Measurements from ENCODE around the gene AMDHD1. TPM values are rescaled to one million over a fixed set of nuclear protein-coding genes. Genes with fewer than 3 reads are reported as not detected.
"Not testable (repeated sequence)": the region's sequence is repeated elsewhere in the genome, so short reads cannot be mapped to it uniquely, and the experiment has no call there.

Gene AMDHD1
- total RNA-seq, 1 donor from 2014 or later: not detected

DNA sequence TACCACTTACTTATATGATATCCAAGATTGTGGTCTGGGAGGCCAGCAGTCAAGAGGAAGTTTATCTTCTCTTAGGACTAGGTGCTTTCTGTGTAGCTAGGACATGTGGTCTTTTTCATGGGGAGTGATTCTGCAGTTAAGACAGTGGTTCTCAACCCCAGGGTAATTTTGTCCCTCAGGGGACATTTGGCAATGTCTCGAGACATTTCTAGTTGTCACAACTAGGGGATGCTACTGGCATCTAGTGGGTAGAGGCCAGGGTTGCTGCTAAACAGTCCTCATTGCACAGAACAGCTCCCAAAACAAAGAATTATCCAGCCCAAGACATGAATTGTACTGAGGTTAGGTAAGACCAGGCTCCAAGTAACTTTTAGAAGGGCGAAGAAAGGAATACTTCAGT lies 20.0 kb downstream of the AMDHD1 start:
- no peak for DNase-seq (ENCODE audit: low spot score)

DNA sequence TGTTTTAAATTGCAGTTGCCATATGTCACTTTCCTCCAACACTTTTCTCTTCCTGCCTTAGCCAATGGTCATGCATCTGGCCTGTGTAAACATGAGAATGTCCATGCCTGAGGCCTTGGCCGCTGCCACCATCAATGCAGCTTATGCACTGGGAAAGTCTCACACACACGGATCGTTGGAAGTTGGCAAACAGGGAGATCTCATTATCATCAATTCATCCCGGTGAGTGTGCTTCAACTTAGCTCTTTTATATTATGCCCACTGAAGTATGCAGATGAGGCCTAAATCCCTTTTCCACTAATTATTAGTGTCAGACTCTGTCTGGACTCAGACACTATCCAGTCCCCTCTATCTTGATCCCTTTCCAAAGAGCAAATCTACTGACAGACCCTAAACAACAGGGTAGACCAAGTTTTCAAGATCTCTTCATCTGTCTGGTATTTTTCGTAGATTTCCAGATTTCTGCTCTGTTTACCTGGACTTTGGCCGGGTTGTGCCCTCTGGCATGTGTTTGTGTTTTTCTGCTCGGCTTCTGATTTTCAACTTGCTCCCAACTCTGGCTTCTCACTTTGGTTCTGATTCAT lies 23.2 kb downstream of the AMDHD1 start:
- no peak for DNase-seq (ENCODE audit: low spot score)

DNA sequence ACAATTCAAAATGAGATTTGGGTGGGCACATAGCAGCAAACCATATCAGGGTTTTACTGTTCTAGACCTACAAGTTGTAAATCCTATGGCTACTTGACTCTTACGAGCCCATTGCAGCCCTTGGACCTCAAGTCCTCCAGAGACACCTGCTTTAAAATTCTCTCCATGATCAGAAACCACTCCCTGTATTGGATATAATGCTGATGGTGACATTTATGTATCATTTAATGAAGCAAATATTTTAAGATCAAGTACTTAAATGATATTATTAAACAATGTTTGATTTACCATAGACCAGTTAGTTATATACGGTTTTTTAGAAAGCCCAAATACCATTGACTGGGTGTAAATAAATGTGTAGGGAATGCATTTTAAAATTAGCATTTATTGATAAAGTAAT lies 24.2 kb downstream of the AMDHD1 start:
- DNase-seq (ENCODE audit: low spot score): no peak

DNA sequence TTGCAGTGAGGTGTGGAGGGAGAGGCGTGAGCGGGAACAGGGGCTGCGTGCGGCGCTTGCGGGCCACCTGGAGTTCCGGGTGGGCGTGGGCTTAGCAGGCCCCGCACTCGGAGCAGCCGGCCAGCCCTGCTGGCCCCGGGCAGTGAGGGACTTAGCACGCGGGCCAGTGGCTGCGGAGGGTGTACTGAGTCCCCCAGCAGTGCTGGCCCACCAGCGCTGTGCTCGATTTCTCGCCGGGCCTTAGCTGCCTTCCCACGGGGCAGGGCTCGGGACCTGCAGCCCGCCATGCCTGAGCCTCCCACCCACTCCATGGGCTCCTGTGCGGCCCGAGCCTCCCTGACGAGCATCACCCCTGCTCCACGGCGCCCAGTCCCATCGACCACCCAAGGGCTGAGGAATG lies 26.0 kb downstream of the AMDHD1 start:
- not testable (repeated sequence) for DNase-seq (ENCODE audit: low spot score)

DNA sequence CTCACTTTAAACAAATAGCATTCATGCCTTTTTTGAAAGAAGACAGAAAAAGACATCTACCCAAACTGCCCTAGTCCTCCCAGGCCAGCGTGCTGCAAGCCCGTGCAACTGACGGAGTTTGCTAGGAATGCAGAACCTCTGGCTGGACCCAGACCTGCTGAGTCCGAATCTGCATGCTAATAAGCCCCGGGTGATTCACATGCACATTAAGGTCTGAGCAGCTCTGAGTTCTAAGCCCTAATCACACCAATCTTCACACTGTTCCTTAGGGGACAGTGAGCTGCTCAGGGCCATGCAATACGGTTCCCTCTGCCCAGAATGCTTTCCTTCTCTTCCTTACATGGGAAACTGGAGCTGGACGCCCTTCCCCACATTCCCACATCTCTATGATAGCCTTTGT lies 27.8 kb downstream of the AMDHD1 start:
- DNase-seq (ENCODE audit: low spot score): peak; percentile 24

DNA sequence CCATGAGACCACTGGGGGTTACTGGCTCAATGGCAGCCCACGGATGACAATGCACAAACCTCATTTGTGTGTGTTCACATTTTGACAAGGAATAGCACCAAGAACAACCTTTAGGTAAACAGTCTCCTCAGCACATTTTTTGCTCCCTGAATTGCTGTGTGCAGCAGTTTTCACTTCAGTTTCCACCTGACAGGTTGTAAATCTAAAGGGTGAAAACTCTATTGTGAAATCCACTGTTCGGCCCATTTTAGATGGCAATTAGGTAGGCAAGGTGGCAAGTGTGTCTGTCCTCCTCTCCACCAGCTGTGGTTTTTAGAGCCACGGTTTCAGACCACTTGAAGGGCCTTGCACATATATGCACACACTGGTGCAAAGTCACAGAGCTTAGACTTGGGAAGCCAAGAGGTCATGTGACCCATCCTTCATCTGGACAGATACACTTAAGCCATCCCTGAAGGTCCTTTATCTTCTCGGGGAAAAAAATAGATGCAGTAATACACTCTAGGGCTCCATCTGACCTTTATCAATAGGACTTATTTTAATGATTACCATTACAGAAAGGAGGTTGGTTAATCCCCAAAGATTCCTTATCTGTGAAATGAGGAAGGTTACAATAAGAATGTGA lies 29.8 kb downstream of the AMDHD1 start:
- DNase-seq (ENCODE audit: low spot score): peak; percentile 20

DNA sequence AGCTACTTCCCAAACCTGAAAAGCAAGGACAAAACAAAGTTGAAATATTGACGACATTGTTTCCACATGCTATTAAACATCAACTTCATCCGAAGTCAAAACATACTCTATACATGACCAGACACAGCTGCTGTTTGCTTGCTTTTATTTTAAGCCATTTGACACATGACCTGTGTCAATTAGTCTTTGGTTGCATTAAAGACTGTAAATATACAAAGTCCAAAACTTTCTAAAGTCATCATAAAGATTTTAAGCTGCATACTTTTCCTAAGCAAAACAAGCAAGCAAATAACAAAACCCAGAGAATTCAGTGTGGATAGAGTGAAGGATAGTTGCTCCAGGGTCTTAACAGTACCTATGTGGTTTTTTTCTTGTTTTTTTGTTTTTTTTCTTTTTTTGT lies 31.2 kb downstream of the AMDHD1 start:
- DNase-seq (ENCODE audit: low spot score): no peak

DNA sequence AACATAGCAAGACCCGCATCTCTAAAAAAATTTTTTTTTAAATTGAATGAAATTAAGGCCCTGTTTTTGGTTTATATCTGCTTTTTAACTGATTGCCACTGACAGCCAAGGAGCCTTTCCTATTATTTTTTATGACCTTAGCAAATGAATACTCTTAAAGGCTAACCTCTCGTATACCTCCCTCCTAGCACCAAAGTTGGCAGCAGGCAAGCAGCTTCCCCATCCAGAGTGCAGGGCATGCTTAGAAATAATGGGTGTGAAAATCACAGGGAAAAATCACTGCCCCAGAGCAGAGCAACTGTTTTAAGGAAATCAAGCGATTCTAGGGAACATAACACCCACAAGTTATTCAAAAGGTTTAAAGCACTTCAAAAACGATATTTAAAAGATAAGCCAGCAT lies 32.4 kb downstream of the AMDHD1 start:
- no peak for DNase-seq (ENCODE audit: low spot score)

DNA sequence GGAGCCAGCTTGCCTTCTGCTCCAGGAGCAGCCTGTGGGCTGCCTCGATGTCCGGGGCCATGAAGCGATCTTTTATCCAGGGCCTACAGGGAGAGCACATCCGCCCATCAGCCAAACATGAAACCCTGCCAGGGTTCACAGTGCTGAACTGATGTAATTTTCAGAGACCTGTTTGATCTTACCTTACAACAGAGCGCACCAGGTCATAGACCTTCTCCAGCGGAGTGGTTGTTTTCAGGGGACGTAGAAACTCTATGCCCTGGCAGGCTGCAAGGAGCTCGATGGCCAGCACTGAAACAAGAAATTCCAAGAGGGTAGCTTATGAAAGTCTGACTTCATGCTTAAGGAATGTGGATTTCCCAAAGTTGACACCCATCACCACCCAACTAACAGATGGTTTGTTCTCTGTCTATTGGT lies 33.3 kb downstream of the AMDHD1 start:
- no peak for DNase-seq (ENCODE audit: low spot score)

DNA sequence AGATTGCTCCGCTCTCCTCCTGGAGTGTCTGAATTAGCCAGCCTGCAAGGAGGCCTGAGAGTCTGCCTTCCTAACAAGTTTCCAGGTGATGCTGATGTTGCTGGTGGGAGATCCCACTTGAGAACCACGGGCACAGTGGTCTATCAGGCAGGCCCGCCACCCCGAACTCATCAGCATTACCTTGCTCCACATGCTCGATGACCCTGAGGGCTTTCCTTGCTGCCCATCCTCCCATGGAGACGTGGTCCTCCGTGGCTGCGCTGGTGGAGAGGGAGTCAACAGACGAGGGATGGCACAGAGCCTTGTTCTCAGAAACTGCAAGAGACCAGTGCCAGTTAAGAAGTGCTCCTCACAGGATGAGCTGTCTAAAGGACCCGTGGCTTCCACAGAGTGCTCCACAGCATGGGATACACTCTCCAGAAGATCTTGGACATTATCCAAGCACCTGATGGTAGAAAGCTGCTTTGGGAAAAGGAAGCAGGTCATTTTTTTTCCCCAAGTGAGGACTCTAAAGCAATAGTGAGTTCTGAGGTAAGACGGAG lies 34.7 kb downstream of the AMDHD1 start:
- no peak for DNase-seq (ENCODE audit: low spot score)

DNA sequence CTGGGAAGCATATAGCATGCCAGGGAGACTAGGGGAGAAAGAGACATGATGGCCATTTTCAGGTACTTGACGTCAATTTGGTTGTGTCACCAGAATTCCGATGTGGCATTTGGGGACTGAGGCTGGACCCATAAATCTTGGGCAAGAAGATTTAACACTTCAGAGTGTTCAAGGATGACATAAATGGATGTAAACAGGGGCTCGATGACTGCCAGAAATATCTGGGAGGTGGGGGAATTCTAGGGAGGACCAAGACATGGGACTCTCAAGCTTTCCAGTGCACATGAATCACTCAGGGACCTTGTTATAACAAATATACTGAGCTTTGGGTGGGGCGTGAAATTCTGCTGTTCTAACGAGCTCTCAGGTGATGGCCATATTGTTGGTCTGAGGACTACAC lies 35.2 kb downstream of the AMDHD1 start:
- no peak for DNase-seq (ENCODE audit: low spot score)

DNA sequence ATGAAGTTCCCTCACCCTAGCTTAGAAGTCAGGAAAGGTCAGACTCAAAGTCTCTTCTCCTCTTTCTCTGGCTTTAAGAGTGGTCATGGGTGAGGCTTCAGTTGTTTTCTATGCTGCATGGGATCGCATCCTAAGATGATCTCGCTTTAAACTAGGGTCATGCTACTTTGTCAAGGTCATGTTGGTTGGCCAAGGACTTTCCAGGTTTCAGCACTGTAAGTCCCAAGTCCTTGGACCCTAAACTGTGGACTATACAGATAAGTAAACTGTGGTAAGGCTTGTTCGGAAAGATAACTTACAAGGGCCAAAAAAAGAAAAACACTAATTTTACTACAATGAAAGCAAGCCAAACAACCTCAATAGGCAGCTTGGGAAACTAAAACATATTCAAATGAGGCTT lies 35.6 kb downstream of the AMDHD1 start:
- no peak for DNase-seq (ENCODE audit: low spot score)

DNA sequence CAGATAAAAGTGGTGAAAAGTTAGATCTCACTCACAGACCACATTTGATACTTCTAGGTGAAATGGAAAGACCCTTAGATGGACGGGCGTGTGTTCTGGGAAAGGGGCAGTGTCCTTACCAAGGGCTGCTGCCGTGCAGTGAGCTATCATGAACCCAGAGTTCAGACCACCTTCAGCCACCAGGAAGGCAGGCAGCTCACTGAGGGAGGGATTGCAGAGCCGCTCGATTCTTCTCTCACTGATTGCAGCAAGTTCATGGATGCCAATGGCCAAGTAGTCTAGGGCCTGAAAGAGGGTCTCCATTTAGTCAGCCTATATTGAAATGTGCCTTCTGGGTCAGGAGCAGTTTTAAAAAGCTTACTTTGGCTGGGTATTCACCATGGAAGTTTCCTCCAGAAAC lies 37.3 kb downstream of the AMDHD1 start:
- no peak for DNase-seq (ENCODE audit: low spot score)

DNA sequence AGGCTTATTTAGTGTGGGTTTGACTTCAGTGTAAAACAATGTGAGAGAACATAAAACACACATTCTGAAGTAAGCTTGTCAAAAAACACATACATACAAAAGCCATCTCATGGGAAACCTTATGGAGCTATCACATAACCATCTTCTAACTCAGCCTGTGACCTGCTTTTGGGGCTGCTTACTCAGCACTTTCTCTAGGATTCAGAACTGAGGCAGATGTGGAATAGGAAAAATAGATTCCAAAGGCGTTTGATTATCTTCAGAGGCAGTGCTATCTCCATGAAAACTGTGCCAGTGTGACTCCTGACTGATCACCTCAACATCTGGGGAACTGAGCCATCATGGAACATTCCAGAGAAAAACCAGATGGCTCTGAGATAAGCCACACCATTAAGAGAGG lies 39.5 kb downstream of the AMDHD1 start:
- no peak for DNase-seq (ENCODE audit: low spot score)

DNA sequence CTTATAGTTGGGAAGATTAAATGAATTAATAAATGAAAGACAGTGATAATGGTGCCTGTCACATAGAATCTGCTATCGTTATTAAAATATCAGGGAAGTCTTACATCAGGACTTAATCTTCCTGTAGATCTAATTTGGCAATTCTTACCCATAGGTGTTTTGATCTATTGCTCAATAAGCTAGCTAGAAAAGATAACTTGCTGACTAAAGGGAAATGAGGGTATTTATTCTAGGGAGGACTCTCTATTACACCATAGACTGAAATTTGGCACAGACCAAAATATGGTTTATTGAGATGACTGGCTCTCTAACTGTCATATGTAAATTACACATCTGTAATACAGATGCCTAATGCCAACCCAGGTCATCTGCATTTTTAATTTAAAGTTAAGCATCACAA lies 41.6 kb downstream of the AMDHD1 start:
- no peak for DNase-seq (ENCODE audit: low spot score)

DNA sequence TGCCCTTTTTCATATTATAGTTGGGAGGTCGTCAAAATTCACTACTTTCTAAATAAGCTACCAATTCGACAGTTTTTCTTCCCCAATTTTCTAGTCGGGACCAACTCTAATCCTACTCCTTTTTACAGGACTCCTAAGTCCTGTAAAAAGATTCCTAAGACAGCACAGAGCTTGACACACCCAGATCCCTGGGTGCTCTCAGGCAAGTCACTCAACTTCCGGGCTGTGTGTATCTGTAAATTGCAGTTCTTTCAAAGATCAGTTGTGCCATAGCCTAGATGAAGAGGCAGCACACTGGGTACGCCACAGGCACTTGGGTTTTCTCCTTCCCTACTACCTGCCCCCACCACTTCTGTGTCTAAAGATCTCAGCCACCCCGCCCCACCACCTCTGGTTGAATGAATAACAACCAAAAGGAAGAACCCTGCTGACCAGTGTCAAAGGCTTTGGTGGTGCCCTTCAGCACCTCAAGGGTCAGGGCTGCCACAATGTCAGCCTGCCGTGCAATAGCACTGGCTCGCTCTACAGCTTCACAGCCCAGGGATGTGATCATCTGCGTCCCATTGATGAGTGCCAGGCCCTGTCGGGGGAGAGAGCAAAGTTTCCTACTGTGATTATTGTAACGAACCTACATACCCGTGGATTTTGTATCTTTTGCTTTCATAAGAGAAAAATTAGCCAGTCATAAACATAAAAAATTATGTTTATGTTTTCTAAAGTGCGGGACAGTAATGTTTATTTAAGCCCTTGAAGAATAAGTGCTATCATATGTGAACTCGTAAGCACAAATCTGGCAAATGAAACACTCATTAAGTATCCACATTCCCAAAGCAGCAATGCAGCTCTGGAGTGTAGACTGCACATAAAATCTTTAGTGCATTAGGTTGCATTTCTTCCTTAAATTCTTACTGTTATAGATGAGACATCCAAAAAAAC lies 43.8 kb downstream of the AMDHD1 start:
- no peak for DNase-seq (ENCODE audit: low spot score)

DNA sequence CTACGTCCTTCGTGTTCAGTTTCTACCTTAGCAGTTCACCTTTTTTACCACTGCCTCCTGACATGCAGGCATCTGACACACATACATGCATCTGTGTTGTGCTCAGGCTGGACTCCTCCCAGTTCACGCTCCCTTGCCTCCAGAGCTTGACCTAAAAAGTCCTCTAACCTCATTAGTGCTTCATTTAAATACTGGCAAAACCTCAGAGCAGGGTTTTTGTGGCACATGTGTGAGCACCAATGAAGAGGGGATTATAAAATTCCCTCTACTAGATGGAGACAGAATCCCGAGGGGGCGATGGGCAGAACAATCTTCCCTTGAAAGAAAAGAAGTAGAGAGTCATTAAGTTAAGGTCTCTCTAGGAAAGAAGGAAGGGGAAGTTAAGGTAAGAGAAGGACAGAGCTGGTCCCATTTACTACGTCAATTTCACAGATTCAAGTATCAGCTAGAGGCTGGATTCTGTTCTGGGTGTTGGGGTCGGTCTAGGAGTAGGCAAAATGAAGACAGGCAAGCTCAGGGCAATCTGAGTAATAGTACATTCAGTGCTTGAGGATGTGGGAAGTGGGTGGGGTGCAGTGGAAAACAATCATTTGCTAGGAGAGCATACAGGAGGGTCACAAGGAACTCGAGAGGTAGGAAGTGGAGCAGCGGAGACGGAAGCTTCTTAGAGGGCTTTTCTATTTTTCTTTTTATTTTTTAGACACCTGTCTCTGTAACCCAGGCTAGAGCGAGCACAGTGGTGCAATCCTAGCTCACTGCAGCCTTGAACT lies 45.6 kb downstream of the AMDHD1 start:
- no peak for DNase-seq (ENCODE audit: low spot score)

DNA sequence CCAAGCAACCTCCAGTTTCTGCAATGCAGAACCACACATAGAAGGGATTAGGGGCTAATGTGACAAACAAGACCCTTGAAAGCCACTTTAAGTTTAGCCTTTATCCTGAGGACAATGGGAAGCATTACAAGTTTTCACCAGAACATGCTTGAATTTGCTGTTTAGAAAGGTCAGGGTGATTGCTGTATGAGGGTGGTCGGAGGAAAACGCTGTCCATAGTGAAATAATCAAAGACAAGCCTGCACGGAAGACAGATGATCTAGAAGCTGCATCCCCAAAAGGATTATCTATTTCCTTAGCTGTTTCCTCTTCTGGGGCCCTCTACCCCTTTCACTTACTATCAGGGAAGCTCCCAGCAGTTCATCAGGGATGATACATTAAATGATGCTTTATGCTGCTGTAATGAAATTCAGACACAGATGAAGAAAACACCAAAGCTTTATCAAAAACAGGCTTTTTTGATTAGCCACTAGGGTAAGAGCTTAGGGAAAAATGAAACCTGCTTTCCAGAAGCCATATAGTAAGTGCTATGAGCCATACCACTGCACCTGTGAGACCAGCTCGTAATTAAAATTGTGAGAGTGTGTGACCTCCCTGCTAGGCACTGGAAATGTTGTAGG lies 46.5 kb downstream of the AMDHD1 start:
- DNase-seq (ENCODE audit: low spot score): no peak

DNA sequence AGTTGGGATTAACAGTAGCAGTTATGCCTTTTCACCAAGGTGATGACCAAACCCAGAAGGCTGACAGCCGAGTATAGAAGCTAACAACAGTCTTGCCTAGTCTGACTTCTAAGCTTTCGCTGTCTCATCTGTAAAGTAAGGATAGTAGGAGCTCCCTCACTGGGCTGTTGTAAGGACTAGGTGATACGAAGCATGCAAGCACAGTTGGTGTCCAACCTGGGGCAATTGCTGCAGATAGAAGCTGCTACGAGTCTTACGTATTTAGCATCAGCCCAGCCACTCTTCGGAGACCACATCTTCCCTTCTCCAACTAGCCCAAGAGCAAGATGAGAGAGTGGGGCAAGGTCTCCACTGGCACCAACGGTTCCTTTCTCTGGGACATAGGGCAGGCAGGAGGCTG lies 47.0 kb downstream of the AMDHD1 start:
- no peak for DNase-seq (ENCODE audit: low spot score)

DNA sequence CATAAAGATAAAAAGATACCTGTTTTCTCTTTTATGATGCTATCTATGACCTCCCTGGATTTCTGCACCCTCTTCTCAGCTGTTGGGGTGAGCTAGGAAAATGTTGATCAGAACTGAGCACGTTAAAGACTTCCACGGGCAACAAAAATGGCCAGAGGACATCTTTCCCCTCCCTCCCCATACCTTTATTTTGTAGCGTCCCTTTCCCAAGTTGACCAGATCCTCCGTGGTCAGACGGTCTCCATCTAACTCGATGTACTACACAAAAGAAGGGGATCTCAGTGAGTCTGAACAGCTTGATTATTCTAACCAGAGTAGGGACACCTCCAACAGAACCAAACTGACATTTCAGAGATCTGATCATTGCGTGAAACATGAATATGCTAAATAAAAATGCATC lies 50.8 kb downstream of the AMDHD1 start:
- no peak for DNase-seq (ENCODE audit: low spot score)

DNA sequence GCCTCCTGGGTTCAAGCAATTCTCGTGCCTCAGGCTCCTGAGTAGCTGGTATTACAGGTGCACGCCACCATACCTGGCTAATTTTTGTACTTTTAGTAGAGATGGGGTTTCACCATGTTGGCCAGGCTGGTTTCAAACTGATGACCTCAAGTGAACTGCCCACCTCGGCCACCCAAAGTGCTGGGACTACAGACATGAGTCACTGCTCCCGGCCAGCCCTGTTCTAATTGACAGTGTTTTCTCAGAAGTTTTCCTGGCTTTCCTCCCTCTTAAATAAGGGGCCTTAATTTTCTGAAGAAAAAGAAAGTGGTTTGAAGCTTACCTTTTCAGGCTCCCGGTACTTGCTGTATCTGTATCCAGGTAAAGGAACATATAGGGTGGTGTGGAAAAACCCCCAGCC lies 51.3 kb downstream of the AMDHD1 start:
- no peak for DNase-seq (ENCODE audit: low spot score)

Data from umbilical cord (tissue), 2 donors.